SH-SY5Y (cell line): ENCODE results near the gene PNPLA2.

ENCODE experiments used
- GATA2 ChIP-seq: IDR thresholded peaks from 2 replicates; pipeline ENCODE4 v1.6.1; 2011; ENCODE audit warnings: mild to moderate bottlenecking, low read depth, low read length
- GATA3 ChIP-seq: IDR thresholded peaks from 2 replicates; pipeline ENCODE4 v1.6.1; 2011; ENCODE audit warnings: low read depth, mild to moderate bottlenecking, low read length, moderate library complexity

DNA sequence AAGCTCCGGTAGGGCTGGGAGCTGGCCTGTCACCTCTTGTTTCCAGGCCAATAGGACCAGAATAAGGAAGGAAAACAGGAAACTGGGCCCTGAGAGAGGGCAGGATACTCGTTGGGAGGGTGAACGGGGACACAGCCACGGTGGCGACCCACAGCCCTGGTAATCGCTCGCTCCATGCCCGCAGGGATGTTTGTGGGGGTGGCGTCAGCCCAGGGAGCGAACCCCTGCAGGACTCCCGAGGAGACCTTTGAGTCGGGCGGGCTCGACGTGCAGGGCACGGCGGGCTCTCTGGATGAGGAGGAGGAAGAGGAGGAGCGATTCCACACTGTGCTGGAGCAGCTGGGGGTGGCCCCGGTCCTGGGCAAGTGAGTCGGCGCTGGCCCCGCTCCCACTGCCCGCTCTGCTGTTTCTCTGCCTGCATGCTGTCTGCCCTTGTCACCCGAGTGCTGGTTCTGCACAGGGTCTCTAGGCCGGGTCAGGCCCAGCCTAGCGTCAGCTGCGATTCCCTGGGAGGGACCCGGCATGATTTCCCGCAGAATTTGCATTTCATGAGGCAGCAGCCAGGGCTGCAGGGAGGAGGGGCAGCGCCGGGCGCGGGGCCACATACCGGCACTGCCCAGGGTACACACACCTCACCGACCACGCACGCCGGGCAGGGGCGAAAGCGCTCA is 10.6 kb downstream of the PNPLA2 start:
- TF ChIP-seq GATA2 (no peak), GATA3 (no peak)
